Stimulated activated CD8-positive, alpha-beta memory T cell treated with anti-CD3 and anti-CD28 coated beads, Interleukin-7, amount 100 ng/mL, for 1 hour (primary cell): ENCODE data around the gene TUBA1B.

Source experiments
- DNase-seq, 2 donors: peaks; one replicate each; pipeline ENCODE4 v3.0.0-alpha.2; 2020; ENCODE audit warnings: low read depth in 2 of 2

Gene TUBA1B

GRCh38 chr12:49091056-49091835 lies 39.9 kb downstream of the TUBA1B start:
- no peak for DNase-seq

- no peak for DNase-seq
Measured at GRCh38 chr12:49089821-49090773, 41.1 kb downstream of the TUBA1B start.

- no peak for DNase-seq
Measured at GRCh38 chr12:49088932-49089330, 42.3 kb downstream of the TUBA1B start.

GRCh38 chr12:49088150-49088931 lies 42.9 kb downstream of the TUBA1B start:
- peak; percentile 31 to 51 for DNase-seq

- no peak for DNase-seq
Measured at GRCh38 chr12:49086116-49086515, 45.1 kb downstream of the TUBA1B start.

GRCh38 chr12:49084438-49084837 lies 46.8 kb downstream of the TUBA1B start:
- DNase-seq: no peak

GRCh38 chr12:49079793-49080192 lies 51.4 kb downstream of the TUBA1B start:
- no peak for DNase-seq
